ENCODE data around the gene PRPH2. TPM values are rescaled to one million over a fixed set of nuclear protein-coding genes. Genes with fewer than 3 reads are reported as not detected.

Gene PRPH2
- total RNA-seq, 2 experiments from 2014 or later: not detected

DNA sequence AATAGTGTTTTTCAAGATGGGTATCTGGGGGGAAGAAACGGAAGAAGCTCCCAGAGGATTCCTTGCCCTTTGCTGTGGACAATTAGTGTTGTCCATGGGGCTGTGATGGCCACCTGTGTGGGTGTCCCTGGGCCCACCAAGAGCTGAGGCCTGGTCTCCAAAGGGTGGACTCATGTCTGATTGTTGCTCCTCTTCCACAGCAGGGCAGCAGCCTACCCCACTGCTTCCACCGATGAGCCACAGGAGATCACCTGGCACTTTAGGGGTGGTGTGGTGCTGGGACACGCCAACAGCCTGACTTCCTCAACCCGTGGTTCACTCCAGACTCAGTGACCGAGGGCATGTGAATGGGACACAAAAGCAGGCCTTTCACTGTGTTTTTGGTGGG, 25.1 kb downstream of the PRPH2 start:
- ATAC-seq: no peak
- Mint-ChIP-seq H3K27me3 (no peaks in the 10 kb centered on the region), H3K4me3 (no peak overlapping the region), H3K9me3 (ENCODE audit: low read depth) (no peaks in the 10 kb centered on the region), H3K27ac (no peak overlapping the region), H3K4me1 (peaks cover 21% of the 10 kb centered on the region), H3K36me3 (ENCODE audit: low read depth) (peaks cover 13% of the 10 kb centered on the region)
- CTCF ChIA-PET: interaction anchor here (0.7 to 0.8 kb wide), 2 partner anchors 33 to 35 kb away, joined by 3 read pairs; no protein-coding TSS in a partner anchor
- POLR2A ChIA-PET: interaction anchor here (0.5 kb wide), 1 partner anchor 92 kb away, joined by 4 read pairs; no protein-coding TSS in a partner anchor
- intact Hi-C loops (cut with DNase I, micrococcal nuclease): no loop called here
- no peak for DNase-seq

DNA sequence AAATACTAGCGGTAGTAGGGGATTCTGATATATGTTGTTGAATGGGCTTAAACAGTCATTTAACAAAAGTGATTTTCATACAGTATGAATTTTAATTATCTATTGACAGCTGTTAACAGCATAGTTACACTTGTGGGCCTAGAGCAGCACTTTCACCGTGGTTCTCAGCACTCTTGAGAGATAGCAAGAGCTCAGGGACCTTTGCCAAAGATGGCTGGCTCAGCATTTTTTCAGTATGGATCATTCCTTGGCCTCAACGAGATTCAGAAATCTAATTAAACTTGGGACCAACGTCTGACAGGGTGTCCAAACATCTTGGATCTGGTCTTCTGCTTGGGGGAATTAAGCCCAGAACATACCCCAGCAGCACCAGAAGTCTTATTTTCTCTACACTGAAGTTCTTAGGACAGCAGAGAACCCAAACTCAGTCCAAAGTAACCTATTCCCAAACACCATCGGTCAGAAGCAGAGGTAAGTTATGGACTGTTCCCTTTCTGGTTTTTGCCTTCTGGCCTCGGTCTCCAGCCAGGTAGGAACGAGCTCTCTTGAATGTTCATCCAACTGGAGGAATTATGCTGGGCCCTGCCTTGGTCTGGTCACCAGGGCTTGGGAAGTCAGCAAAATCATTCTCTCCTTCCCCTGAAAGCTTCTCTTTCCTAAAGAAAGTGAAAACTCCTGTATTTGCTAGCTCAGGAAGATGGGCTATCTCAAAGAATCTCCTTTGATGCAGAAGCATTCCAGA, 25.7 kb downstream of the PRPH2 start:
- peaks cover 22% of the 10 kb centered on the region for H3K4me1 Mint-ChIP-seq
- intact Hi-C loops (cut with DNase I, micrococcal nuclease): no loop called here
- CTCF ChIA-PET: interaction anchor here (0.6 to 2.6 kb wide), 4 partner anchors 23 to 35 kb away, joined by 3 to 14 read pairs (median 3); no protein-coding TSS in a partner anchor

DNA sequence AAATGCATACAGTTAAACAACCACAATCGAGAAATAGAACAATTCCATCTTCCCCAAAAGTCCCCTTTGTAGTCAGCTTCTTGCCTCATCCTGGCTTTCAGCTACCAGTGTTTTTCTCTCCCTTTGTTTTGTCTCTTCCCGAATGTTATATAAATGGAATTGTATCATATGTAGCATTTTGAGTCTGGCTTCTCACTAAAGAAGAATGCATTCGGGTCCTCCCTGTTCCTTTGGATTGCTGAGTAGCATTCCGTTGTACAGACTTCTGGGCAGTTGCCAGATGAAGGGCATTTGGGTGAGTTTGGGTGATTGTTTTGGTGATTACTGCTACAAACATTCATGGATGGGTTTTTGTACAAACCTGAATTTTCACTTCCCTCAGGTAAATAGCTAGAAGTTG, 27.8 kb downstream of the PRPH2 start:
- H3K9me3 Mint-ChIP-seq (ENCODE audit: low read depth): no peaks in the 10 kb centered on the region
- H3K4me3 Mint-ChIP-seq: no peak overlapping the region
- intact Hi-C loops (cut with DNase I, micrococcal nuclease): no loop called here
- H3K4me1 Mint-ChIP-seq: peaks cover 23% of the 10 kb centered on the region
- no peaks in the 10 kb centered on the region for H3K27me3 Mint-ChIP-seq
- no peak overlapping the region for H3K27ac Mint-ChIP-seq
- POLR2A ChIA-PET: no interaction called here
- CTCF ChIA-PET: interaction anchor here (2.6 to 3.3 kb wide), 2 partner anchors 32 kb away, joined by 14 to 25 read pairs; no protein-coding TSS in a partner anchor
- H3K36me3 Mint-ChIP-seq (ENCODE audit: low read depth): peaks cover 24% of the 10 kb centered on the region
- DNase-seq (no peak), ATAC-seq (no peak)

More for the DNA sequence above, 25.7 kb downstream of the PRPH2 start:
- Mint-ChIP-seq H3K4me3 (no peak overlapping the region), H3K27me3 (no peaks in the 10 kb centered on the region), H3K36me3 (ENCODE audit: low read depth) (peaks cover 13% of the 10 kb centered on the region), H3K27ac (no peak overlapping the region), H3K9me3 (ENCODE audit: low read depth) (no peaks in the 10 kb centered on the region)
- DNase-seq (no peak), ATAC-seq (no peak)
- POLR2A ChIA-PET: no interaction called here

DNA sequence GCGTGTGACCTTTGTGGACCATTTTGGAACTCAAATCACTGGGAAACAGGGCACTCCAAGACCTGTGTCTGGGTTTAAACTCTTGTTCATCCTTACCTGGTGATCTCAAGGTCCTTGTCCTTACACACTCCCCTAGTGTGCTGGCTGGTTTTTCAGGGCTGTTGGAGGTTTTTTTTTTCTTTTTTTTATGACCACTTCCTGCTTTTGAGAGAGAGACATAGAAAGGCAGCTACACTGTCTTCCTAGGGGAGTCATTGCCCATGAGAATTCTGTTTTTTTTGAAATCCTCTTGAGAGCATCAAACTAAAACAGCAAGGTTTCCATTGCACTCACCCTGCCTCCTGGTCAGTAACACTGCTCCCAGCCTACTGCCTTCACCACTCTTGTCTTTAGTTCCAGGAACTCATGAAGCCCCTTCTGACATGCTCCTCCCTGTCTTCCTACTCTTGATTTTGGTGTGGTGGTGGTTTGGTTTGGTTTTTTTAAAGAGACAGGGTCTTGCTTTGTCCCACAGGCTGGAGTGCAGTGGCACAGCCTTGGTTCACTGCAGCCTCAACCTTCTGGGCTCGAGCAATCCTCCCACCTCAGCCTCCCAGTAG, 28.6 kb downstream of the PRPH2 start:
- Mint-ChIP-seq H3K36me3 (ENCODE audit: low read depth) (peaks cover 28% of the 10 kb centered on the region), H3K9me3 (ENCODE audit: low read depth) (no peaks in the 10 kb centered on the region), H3K27me3 (no peaks in the 10 kb centered on the region), H3K27ac (peak overlapping the region; percentile 23), H3K4me1 (peaks cover 23% of the 10 kb centered on the region), H3K4me3 (no peak overlapping the region)
- ATAC-seq: no peak
- intact Hi-C loops (cut with DNase I, micrococcal nuclease): no loop called here
- CTCF ChIA-PET: interaction anchor here (1.0 to 3.3 kb wide), 2 partner anchors 31 to 203 kb away, joined by 3 to 25 read pairs; no protein-coding TSS in a partner anchor
- DNase-seq: no peak
- POLR2A ChIA-PET: no interaction called here

DNA sequence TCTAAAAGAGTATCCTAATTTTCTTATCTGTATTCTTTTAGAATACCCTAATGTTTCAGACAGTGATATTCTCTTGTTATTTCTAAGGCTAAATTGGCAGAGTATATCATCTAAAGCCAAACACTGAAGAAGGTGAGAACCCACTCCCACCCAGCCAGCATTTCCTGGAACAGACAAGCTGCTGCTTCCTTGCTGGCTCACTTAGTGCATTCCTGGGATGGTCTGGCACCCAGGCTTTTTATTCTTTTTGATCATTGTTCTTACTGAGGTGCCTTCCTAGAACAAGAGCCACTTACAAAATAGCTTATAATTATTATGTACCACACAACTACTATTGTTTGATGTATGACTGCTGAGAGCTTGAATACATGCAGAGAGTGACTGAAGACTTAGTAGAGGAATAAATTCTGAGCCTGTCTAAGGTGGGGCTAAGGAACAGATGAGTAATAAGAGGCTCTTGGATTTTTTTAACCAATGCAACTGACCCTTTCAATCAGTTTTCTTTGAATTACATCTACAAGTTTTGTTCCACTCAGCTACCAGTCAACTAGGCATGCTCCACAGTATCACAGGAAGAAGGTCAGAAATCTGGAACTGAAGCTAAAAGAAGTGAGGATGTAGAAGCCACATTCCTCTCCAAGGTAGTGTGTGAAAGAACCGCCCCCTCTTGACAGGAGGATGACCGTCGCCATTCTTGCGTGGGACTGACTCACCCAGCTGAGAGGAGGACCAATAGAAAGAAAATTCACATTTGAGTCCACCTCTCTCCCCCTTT, 30.1 kb downstream of the PRPH2 start:
- POLR2A ChIA-PET: no interaction called here
- Mint-ChIP-seq H3K27ac (peak overlapping the region; percentile 29), H3K4me3 (no peak overlapping the region), H3K36me3 (ENCODE audit: low read depth) (peaks cover 33% of the 10 kb centered on the region), H3K4me1 (peaks cover 23% of the 10 kb centered on the region), H3K9me3 (ENCODE audit: low read depth) (no peaks in the 10 kb centered on the region), H3K27me3 (no peaks in the 10 kb centered on the region)
- peak; percentile 26 for DNase-seq
- ATAC-seq: peak; percentile 52
- CTCF ChIA-PET: interaction anchor here (0.6 to 3.3 kb wide), 12 partner anchors 10 to 626 kb away, joined by 3 to 25 read pairs (median 4); no protein-coding TSS in a partner anchor
- intact Hi-C loops (cut with DNase I, micrococcal nuclease): no loop called here

DNA sequence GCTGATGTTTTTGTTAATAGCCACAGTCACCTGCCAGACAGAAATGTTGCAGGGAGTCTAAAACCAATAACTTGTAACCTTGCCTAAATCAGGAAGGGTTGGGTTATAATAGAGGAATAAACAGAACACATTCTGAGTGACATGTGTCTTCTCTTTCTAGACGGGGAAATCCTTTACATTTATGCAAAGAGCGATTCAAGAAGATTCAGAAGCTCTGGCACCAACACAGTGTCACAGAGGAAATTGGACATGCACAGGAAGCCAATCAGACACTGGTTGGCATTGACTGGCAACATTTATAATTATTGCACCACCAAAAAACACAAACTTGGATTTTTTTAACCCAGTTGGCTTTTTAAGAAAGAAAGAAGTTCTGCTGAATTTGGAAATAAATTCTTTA, 31.5 kb downstream of the PRPH2 start:
- ChIA-PET POLR2A (interaction anchor here (0.7 kb wide), 1 partner anchor 239 kb away, joined by 3 read pairs; no protein-coding TSS in a partner anchor), CTCF (interaction anchor here (0.7 kb wide), 1 partner anchor 708 kb away, joined by 3 read pairs; no protein-coding TSS in a partner anchor)
- H3K27ac Mint-ChIP-seq: peak overlapping the region; percentile 24
- ATAC-seq (no peak), DNase-seq (no peak)
- H3K36me3 Mint-ChIP-seq (ENCODE audit: low read depth): peaks cover 39% of the 10 kb centered on the region
- no peaks in the 10 kb centered on the region for H3K27me3 Mint-ChIP-seq
- H3K4me1 Mint-ChIP-seq: peaks cover 23% of the 10 kb centered on the region
- no peaks in the 10 kb centered on the region for H3K9me3 Mint-ChIP-seq (ENCODE audit: low read depth)
- intact Hi-C loops (cut with DNase I, micrococcal nuclease): no loop called here
- H3K4me3 Mint-ChIP-seq: no peak overlapping the region

DNA sequence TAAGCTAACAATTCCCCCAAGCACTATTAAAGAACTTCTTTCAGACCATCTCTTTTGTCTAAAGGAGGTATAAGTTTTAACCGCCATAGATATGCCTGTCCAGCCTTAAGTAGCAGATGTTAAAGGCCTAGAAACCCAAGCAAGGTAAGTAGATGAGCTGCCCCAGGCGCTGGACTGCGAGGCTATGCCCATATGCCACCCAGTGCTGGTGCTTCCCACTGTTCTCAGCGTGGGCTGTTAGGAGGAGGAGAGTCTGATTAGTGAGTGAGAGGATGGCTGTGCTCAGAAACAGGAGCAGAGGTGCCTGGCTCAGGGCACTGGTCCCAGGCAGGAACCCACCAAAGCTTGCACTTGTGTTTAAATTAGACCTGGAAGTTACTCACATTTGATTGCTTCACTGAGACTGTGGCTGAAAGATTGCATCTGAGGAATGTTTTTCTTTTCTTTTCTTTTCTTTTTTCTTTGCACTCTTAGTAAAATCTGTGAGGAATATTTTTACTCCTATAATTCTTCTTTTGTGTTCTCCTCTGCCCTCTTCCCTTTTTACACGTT, 32.2 kb downstream of the PRPH2 start:
- intact Hi-C loops (cut with DNase I, micrococcal nuclease): no loop called here
- H3K4me3 Mint-ChIP-seq: no peak overlapping the region
- DNase-seq (no peak), ATAC-seq (no peak)
- peak overlapping the region; percentile 44 for H3K27ac Mint-ChIP-seq
- ChIA-PET CTCF (interaction anchor here (0.6 to 1.4 kb wide), 5 partner anchors 9 to 709 kb away, joined by 3 to 5 read pairs (median 3); no protein-coding TSS in a partner anchor), POLR2A (no interaction called here)
- peaks cover 41% of the 10 kb centered on the region for H3K36me3 Mint-ChIP-seq (ENCODE audit: low read depth)
- peaks cover 23% of the 10 kb centered on the region for H3K4me1 Mint-ChIP-seq
- no peaks in the 10 kb centered on the region for H3K9me3 Mint-ChIP-seq (ENCODE audit: low read depth)
- H3K27me3 Mint-ChIP-seq: no peaks in the 10 kb centered on the region

DNA sequence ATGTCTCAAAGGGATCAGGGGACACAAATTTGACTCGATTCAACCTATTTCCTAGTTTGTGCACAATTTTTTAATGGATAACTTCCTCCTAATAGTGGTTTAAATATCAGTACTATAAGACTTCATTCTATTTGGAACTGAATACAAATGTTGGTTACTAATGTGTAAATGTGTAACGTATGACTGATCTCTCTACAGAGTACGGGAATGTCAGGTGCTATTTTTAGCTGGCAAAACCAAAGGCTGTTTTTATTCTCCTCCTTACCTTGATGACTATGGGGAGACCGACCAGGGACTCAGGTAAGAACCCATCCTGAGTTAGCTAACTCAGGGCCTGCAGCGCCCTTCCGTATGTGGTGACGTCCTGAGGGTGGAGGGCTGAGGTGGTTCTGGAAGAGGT, 33.0 kb downstream of the PRPH2 start:
- Mint-ChIP-seq H3K4me1 (peaks cover 21% of the 10 kb centered on the region), H3K27ac (no peak overlapping the region), H3K36me3 (ENCODE audit: low read depth) (peaks cover 42% of the 10 kb centered on the region), H3K4me3 (no peak overlapping the region), H3K9me3 (ENCODE audit: low read depth) (no peaks in the 10 kb centered on the region), H3K27me3 (no peaks in the 10 kb centered on the region)
- POLR2A ChIA-PET: no interaction called here
- ATAC-seq (no peak), DNase-seq (no peak)
- CTCF ChIA-PET: interaction anchor here (0.5 to 1.4 kb wide), 4 partner anchors 10 to 206 kb away, joined by 3 to 5 read pairs (median 3); no protein-coding TSS in a partner anchor
- intact Hi-C loops (cut with DNase I, micrococcal nuclease): no loop called here

DNA sequence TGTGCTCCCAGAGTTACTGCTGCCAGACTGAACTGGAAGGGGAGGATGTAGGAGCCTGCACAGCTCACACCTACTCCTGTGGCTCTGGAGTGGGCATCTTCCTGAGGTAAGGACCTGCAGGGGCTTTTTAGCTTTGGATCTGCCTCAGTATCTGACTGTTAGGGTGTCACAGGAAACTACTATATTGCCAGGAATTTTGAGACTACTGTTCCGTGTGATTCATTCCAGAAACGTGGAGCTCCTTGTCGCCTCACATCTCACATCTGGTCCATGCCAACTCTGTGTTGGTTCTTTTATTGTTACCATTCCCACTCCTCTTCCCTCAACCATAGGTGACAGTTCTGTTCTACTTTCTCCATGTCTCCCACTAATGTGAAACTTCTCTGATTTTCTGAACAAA, 34.1 kb downstream of the PRPH2 start:
- H3K4me1 Mint-ChIP-seq: peaks cover 12% of the 10 kb centered on the region
- no peak overlapping the region for H3K27ac Mint-ChIP-seq
- ChIA-PET CTCF (interaction anchor here (0.8 kb wide), 1 partner anchor 127 kb away, joined by 3 read pairs; no protein-coding TSS in a partner anchor), POLR2A (interaction anchor here (0.6 kb wide), 1 partner anchor 194 kb away, joined by 10 read pairs; no protein-coding TSS in a partner anchor)
- H3K36me3 Mint-ChIP-seq (ENCODE audit: low read depth): peaks cover 48% of the 10 kb centered on the region
- intact Hi-C loops (cut with DNase I, micrococcal nuclease): no loop called here
- no peak overlapping the region for H3K4me3 Mint-ChIP-seq
- no peak for DNase-seq
- ATAC-seq: no peak
- H3K27me3 Mint-ChIP-seq: no peaks in the 10 kb centered on the region
- no peaks in the 10 kb centered on the region for H3K9me3 Mint-ChIP-seq (ENCODE audit: low read depth)

DNA sequence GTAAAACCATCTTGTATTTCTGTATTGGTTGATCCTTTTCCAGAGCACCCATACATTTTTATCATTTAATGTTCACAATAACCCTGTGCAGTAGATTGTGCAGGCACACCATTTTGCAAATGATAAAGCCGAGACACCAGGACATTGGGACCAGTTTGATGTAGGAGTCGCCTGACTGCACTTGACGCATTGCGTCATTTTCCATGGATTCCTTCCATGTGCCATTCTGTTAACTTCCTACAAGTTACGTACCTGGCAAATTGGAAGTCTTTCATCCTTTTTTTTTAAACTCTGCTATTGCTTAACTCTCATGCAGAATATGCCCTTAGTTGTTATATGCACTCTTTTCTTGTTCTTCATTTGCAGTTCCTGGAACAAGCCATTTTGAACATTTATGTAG, 43.0 kb downstream of the PRPH2 start:
- ATAC-seq (no peak), DNase-seq (no peak)
- ChIA-PET CTCF (interaction anchor here (0.7 to 1.7 kb wide), 4 partner anchors 18 to 198 kb away, joined by 3 to 4 read pairs (median 3); no protein-coding TSS in a partner anchor), POLR2A (no interaction called here)
- H3K36me3 Mint-ChIP-seq (ENCODE audit: low read depth): peaks cover 60% of the 10 kb centered on the region
- H3K4me3 Mint-ChIP-seq: no peak overlapping the region
- intact Hi-C loops (cut with DNase I, micrococcal nuclease): no loop called here
- no peaks in the 10 kb centered on the region for H3K9me3 Mint-ChIP-seq (ENCODE audit: low read depth)
- no peak overlapping the region for H3K27ac Mint-ChIP-seq
- no peaks in the 10 kb centered on the region for H3K27me3 Mint-ChIP-seq
- no peaks in the 10 kb centered on the region for H3K4me1 Mint-ChIP-seq

DNA sequence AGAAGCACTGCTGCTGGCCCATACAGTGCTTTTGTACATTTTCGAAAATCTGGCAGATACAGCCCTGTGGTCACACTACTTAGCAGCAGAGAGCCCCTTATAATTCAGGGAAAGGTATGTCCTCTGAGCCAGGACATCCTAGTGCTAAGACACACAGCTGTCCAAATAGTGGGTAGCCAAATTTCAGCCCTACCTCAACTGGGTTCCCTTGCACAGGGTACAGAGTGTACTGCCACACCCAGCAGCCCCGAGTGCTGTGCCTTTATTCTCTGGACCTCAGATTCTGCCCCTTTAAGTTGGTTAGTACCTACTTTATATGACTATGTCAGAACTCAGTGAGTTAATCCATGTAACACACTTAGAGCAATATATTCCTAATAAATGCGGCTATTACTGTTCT, 47.6 kb downstream of the PRPH2 start:
- ChIA-PET CTCF (interaction anchor here (0.8 kb wide), 1 partner anchor 54 kb away, joined by 5 read pairs; no protein-coding TSS in a partner anchor), POLR2A (no interaction called here)
- Mint-ChIP-seq H3K27me3 (no peaks in the 10 kb centered on the region), H3K36me3 (ENCODE audit: low read depth) (peaks cover 52% of the 10 kb centered on the region), H3K4me3 (no peak overlapping the region), H3K4me1 (peaks cover 11% of the 10 kb centered on the region), H3K9me3 (ENCODE audit: low read depth) (no peaks in the 10 kb centered on the region), H3K27ac (no peak overlapping the region)
- intact Hi-C loops (cut with DNase I, micrococcal nuclease): no loop called here
- DNase-seq (no peak), ATAC-seq (no peak)
